Measurements from ENCODE around the gene CKAP5.

GRCh38 chr11:46762248-46762647 lies 83.8 kb downstream of the CKAP5 start:
- TF ChIP-seq POLR2A (IDR thresholded peaks at IDR 0.05) (no peak), CTCF (IDR thresholded peaks at IDR 0.05) (no peak)
